ENCODE measurements around the gene OR14A2. TPM values are rescaled to one million over a fixed set of nuclear protein-coding genes. Genes with fewer than 3 reads are reported as not detected.

The OR14A2 gene
- total RNA-seq, 1 donor from 2014 or later = not detected

- no peak for DNase-seq (ENCODE audit: low spot score)
- Histone ChIP-seq H3K9ac (no peak within 1 kb of the TSS), H3K9me3 (ENCODE audit: low read depth) (no peaks in the 10 kb centered on the region), H4K20me1 (ENCODE audit: low read depth) (no peaks in the 10 kb centered on the region), H3K4me2 (no peak within 1 kb of the TSS), H3K27ac (no peak within 1 kb of the TSS), H3K4me1 (no peaks in the 10 kb centered on the region), H3K79me2 (ENCODE audit: low read depth) (no peaks in the 10 kb centered on the region), H2AFZ (replicated peaks) (no peak within 1 kb of the TSS), H3K27me3 (no peaks in the 10 kb centered on the region), H3F3A (ENCODE audit: low read depth) (no peaks in the 10 kb centered on the region), H3K36me3 (no peaks in the 10 kb centered on the region), H3K4me3 (no peak within 1 kb of the TSS)
- Mint-ChIP-seq H3K27me3 (ENCODE audit: insufficient read depth, low read depth) (no peaks in the 10 kb centered on the region), H3K4me1 (no peaks in the 10 kb centered on the region), H3K9me3 (no peaks in the 10 kb centered on the region), H3K4me3 (no peak within 1 kb of the TSS), H3K27ac (no peak within 1 kb of the TSS), H3K36me3 (no peaks in the 10 kb centered on the region)
- no peak for TF ChIP-seq EZH2phosphoT487 (IDR thresholded peaks at IDR 0.05)
- no peak for TF ChIP-seq CTCF (IDR thresholded peaks at IDR 0.05)
- no peak for TF ChIP-seq EZH2 (IDR thresholded peaks at IDR 0.05)
Observed at GRCh38 chr1:247679639-247680038, 68.3 kb downstream of the OR14A2 start, which contains the start of gene OR13G1. Gene OR13G1 (minus strand): TSS chr1:247679739. CDS start chr1:247673041, 6,698 bp downstream.

Other genes with a start within 250 kb of the OR14A2 start
- not detected in 2 replicates for gene OR2C3, start 211.7 kb downstream of the OR14A2 start, total RNA-seq (ENCODE audit: low replicate concordance)
- gene GCSAML, start 199.0 kb downstream of the OR14A2 start, total RNA-seq (ENCODE audit: low replicate concordance) = not detected in 2 replicates
- gene OR2G2, start 159.8 kb downstream of the OR14A2 start, total RNA-seq (ENCODE audit: low replicate concordance) = not detected in 2 replicates
- not detected in 2 replicates for gene OR2G3, start 142.6 kb downstream of the OR14A2 start, total RNA-seq (ENCODE audit: low replicate concordance)
- gene OR13G1, start 68.4 kb downstream of the OR14A2 start, total RNA-seq (ENCODE audit: low replicate concordance) = not detected in 2 replicates
- not detected in 2 replicates for gene OR6F1, start 31.5 kb downstream of the OR14A2 start, total RNA-seq (ENCODE audit: low replicate concordance)
- gene OR14K1, start 9.5 kb downstream of the OR14A2 start, total RNA-seq (ENCODE audit: low replicate concordance) = not detected in 2 replicates
- not detected in 2 replicates for gene OR1C1, start 12.4 kb upstream of the OR14A2 start, total RNA-seq (ENCODE audit: low replicate concordance)
- not detected in 2 replicates for gene OR14A16, start 76.0 kb upstream of the OR14A2 start, total RNA-seq (ENCODE audit: low replicate concordance)
- gene OR11L1, start 93.8 kb upstream of the OR14A2 start, total RNA-seq (ENCODE audit: low replicate concordance) = not detected in 2 replicates
- 0.09 and 0.26 TPM in 2 replicates for gene TRIM58, start 109.0 kb upstream of the OR14A2 start, total RNA-seq (ENCODE audit: low replicate concordance)
- gene OR2W3, start 147.4 kb upstream of the OR14A2 start, total RNA-seq (ENCODE audit: low replicate concordance) = not detected in 2 replicates
- gene OR2T8, start 172.1 kb upstream of the OR14A2 start, total RNA-seq (ENCODE audit: low replicate concordance) = not detected in 2 replicates
- not detected in 2 replicates for gene OR2AJ1, start 176.7 kb upstream of the OR14A2 start, total RNA-seq (ENCODE audit: low replicate concordance)
- gene OR2L8, start 200.7 kb upstream of the OR14A2 start, total RNA-seq (ENCODE audit: low replicate concordance) = not detected in 2 replicates
- not detected in 2 replicates for gene OR2AK2, start 217.1 kb upstream of the OR14A2 start, total RNA-seq (ENCODE audit: low replicate concordance)

Data from neural progenitor cell (in vitro differentiated cells).